Measurements from ENCODE around the gene UBXN2A.

Gene UBXN2A

GRCh38 chr2:24046930-24047702 is 106.9 kb downstream of the UBXN2A start, which contains the start of gene WDCP:
Gene WDCP, minus strand, starts transcription at chr2:24047391. Its CDS starts 7,897 bp downstream, at chr2:24039494.
- peak; percentile 94 for DNase-seq (ENCODE audit: low spot score)

DNA sequence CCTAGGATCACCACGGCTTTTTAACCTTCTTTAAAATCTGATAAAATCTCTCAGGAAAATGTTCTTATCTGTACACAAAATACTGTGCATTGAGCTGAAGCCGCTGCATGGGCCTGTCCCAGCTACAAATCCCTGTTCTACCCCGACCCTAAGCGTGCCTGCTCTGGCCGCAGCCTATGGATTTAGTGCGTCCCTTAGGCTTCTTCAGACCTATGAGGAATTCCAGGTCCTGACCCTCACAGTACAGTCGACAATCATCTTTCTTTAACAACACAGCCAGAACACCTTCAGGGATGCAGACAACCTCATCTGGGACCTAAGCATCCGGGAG is 107.4 kb downstream of the UBXN2A start:
- DNase-seq (ENCODE audit: low spot score), result no peak

GRCh38 chr2:24048769-24049484 is 108.7 kb downstream of the UBXN2A start:
- DNase-seq (ENCODE audit: low spot score), result no peak

DNA sequence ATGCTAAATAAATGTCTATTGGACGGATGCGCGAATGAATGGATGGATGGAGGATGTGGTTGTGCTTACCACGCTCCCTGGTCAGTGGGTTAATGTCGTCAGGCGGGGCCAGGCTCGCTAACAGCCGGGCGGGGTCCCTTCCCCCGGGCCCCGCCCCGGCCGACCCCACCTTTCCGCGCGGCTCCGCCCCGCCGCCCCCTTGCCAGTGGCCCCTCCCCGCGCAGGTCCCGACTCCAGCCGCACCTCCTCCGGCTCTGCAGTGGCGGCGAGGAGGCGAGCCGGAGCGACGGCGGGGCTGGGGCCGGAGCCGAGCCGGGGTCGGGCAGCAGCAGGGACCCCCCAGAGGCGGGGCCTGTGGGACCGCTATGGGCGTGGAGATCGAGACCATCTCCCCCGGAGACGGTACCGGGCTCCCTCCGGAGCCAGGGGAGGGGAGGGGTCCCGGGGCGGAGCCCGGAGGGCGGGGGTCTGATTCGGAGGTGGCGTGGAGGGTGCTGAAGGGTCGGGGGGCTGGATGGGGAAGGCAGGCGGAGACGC is 109.3 kb downstream of the UBXN2A start, which contains the start of gene FKBP1B:
Gene FKBP1B, plus strand, starts transcription at position 257 of the 537 bp plus-strand sequence. Its CDS starts 109 bp downstream, at position 366.
- peak; percentile 35 for DNase-seq (ENCODE audit: low spot score)

DNA sequence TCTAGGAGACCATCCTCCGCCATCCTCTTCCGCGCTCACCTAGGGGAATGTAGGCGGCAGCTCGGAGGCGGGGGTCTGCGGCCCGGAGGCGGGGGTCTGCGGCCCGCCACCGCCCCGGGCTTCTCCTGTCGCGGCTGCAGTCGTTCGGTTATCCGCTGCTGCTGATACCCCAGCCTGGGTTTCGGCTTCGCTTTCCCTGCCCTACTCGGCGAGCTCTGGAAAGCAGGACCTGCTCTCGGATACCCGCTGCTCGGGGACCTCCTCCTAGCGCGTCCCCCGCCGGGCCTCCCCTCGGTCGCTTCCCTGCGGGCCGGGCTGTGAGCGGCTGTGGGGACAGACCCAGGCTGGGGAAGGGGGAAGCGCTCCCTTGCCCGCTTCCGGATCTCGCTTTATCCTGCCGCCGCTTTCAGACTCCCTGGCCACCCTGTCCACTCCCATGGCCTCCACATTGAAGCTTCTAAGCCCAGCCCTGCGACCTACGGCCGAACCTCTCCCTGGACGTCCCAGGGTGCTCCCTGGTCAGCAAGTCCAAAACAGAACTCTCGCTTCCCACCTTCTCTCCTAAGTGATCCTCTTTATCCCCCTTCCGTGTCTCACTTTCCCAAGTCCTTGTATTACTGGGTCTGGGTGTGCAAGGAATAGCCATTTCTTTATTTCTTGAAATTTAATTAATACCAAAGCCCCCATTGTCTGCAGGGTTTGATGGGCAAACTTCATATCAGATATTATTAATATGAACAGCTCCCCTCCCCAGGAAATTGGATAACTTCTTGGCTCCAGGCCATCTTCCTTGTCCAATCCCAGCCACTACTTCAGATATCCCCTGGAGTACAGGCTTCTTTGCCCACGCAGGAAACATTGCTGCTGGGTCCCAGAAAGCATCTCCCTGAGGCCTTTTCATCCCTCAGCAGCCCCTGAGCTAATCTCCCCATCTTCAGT is 110.0 kb downstream of the UBXN2A start:
- no peak for DNase-seq (ENCODE audit: low spot score)

- DNase-seq (ENCODE audit: low spot score), result no peak
Observed at GRCh38 chr2:24051833-24052232, 111.6 kb downstream of the UBXN2A start.

GRCh38 chr2:24052951-24053350 is 112.7 kb downstream of the UBXN2A start:
- no peak for DNase-seq (ENCODE audit: low spot score)
